ENCODE results near the gene ATG5. TPM values are rescaled to one million over a fixed set of nuclear protein-coding genes. Genes with fewer than 3 reads are reported as not detected.

The ATG5 gene
- total RNA-seq, 1 experiment from 2014 or later = 26.9 TPM

DNA sequence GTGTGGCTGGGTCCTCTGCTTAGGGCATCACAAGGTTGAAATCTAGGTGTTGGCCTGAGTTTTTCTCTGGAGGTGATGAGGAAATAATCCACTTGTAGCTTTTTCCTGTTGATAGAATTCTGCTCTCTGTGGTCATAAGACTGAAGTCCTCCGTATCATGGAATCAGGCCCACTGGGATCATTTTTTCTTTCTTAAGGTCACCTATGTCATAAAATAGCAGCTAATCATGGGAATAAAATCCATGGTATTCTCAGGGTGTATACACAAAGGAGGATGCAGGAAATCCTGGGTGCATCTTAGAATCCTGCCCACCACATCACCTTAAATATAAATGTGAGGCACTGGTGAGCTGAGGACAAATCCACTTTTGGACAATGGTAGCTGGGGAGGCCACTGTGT is 166.7 kb downstream of the ATG5 start:
- TF ChIP-seq, protein P1, sequence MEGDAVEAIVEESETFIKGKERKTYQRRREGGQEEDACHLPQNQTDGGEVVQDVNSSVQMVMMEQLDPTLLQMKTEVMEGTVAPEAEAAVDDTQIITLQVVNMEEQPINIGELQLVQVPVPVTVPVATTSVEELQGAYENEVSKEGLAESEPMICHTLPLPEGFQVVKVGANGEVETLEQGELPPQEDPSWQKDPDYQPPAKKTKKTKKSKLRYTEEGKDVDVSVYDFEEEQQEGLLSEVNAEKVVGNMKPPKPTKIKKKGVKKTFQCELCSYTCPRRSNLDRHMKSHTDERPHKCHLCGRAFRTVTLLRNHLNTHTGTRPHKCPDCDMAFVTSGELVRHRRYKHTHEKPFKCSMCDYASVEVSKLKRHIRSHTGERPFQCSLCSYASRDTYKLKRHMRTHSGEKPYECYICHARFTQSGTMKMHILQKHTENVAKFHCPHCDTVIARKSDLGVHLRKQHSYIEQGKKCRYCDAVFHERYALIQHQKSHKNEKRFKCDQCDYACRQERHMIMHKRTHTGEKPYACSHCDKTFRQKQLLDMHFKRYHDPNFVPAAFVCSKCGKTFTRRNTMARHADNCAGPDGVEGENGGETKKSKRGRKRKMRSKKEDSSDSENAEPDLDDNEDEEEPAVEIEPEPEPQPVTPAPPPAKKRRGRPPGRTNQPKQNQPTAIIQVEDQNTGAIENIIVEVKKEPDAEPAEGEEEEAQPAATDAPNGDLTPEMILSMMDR (IDR thresholded peaks at IDR 0.05; ENCODE audit: insufficient read depth in 1 of 2, low read depth in 1 of 2, low read length in 1 of 2, severe bottlenecking in 1 of 2, unreplicated experiment in 1 of 2) = no peak
- H3K27ac Mint-ChIP-seq (ENCODE audit: unreplicated experiment) = no peak overlapping the region

DNA sequence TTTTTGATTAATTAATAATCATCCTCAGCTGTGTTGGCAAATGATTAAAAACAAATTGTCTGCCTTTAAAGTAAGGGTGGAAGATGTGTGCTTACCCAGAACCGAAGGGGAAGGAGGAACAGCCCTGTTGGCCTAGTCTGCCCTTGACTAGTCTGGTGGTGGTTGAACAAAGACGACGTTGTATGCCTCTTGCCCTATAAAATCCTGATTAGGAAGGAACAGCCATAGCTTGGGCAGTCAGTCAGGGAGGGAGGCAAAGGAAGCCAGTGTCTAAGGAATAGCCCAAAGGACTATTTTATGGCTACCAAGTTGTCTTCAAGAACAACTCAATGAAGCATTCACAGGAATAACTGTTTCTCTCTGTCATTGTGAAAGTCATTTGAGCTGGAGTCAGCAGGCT is 168.7 kb downstream of the ATG5 start:
- no peaks in the 10 kb centered on the region for H3K27me3 Mint-ChIP-seq (ENCODE audit: insufficient read depth, unreplicated experiment)
- ChIA-PET POLR2A (no interaction called here), CTCF (interaction anchor here (1.2 kb wide), 1 partner anchor 356 kb away, joined by 3 read pairs; no protein-coding TSS in a partner anchor)
- TF ChIP-seq, protein P1 (IDR thresholded peaks at IDR 0.05; ENCODE audit: insufficient read depth in 1 of 2, low read depth in 1 of 2, low read length in 1 of 2, severe bottlenecking in 1 of 2, unreplicated experiment in 1 of 2) = no peak
- no peaks in the 10 kb centered on the region for H3K4me1 Mint-ChIP-seq (ENCODE audit: low read depth, unreplicated experiment)
- H3K27ac Mint-ChIP-seq (ENCODE audit: unreplicated experiment) = no peak overlapping the region
- Histone ChIP-seq H3K27me3 (replicated peaks; ENCODE audit: control insufficient read depth, insufficient read depth, low read length) (no peaks in the 10 kb centered on the region), H3K4me1 (no peaks in the 10 kb centered on the region), H3K9me3 (no peaks in the 10 kb centered on the region), H3K4me3 (ENCODE audit: low read depth, low read length) (no peak overlapping the region), H3K36me3 (ENCODE audit: control insufficient read depth, insufficient read depth, low read length) (no peaks in the 10 kb centered on the region)
- intact Hi-C loops (cut with micrococcal nuclease; ENCODE audit: unreplicated experiment) = loop anchor here (1.0 kb wide), 1 partner anchor 43 kb away; no protein-coding TSS in a partner anchor
- no peak for DNase-seq
- no peak overlapping the region for H3K4me3 Mint-ChIP-seq (ENCODE audit: unreplicated experiment)
- H3K9me3 Mint-ChIP-seq (ENCODE audit: unreplicated experiment) = no peaks in the 10 kb centered on the region
- BruUV-seq (replicated peaks) = no TSS peak
- no peaks in the 10 kb centered on the region for H3K36me3 Mint-ChIP-seq (ENCODE audit: insufficient read depth, unreplicated experiment)

More for the DNA sequence above, 166.7 kb downstream of the ATG5 start:
- H3K4me1 ChIP-seq = no peaks in the 10 kb centered on the region
- POLR2A ChIA-PET = no interaction called here
- no peak overlapping the region for H3K4me3 Mint-ChIP-seq (ENCODE audit: unreplicated experiment)
- CTCF ChIA-PET = no interaction called here
- no peak for DNase-seq
- no TSS peak for BruUV-seq (replicated peaks)
- no peaks in the 10 kb centered on the region for H3K4me1 Mint-ChIP-seq (ENCODE audit: low read depth, unreplicated experiment)
- H3K27me3 ChIP-seq (replicated peaks; ENCODE audit: control insufficient read depth, insufficient read depth, low read length) = no peaks in the 10 kb centered on the region
- H3K4me3 ChIP-seq (ENCODE audit: low read depth, low read length) = no peak overlapping the region
- no peaks in the 10 kb centered on the region for H3K36me3 Mint-ChIP-seq (ENCODE audit: insufficient read depth, unreplicated experiment)
- no peaks in the 10 kb centered on the region for H3K9me3 ChIP-seq
- no peaks in the 10 kb centered on the region for H3K27me3 Mint-ChIP-seq (ENCODE audit: insufficient read depth, unreplicated experiment)
- no peaks in the 10 kb centered on the region for H3K9me3 Mint-ChIP-seq (ENCODE audit: unreplicated experiment)
- intact Hi-C loops (cut with micrococcal nuclease; ENCODE audit: unreplicated experiment) = no loop called here
- no peaks in the 10 kb centered on the region for H3K36me3 ChIP-seq (ENCODE audit: control insufficient read depth, insufficient read depth, low read length)

DNA sequence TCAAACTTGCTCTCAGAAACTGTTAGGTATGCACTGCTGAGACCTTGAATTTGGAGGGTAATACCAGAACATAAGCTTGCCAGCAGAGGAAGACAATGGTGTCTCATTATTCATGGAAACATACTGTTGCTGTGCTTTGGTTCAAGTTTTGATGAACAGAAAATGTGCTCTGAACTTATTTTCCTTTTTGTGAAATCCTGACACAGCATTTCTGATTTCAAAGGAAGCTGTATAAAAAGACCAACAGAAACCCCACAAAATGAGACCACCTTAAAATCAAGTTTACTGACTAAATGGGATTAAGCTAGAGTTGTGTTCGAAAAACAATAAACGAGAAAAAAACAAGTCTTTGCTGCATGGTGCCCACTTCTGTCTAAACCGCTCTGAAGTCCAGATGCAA is 169.1 kb downstream of the ATG5 start:
- H3K36me3 ChIP-seq (ENCODE audit: control insufficient read depth, insufficient read depth, low read length) = no peaks in the 10 kb centered on the region
- H3K4me3 ChIP-seq (ENCODE audit: low read depth, low read length) = no peak overlapping the region
- TF ChIP-seq, protein P1 (IDR thresholded peaks at IDR 0.05; ENCODE audit: insufficient read depth in 1 of 2, low read depth in 1 of 2, low read length in 1 of 2, severe bottlenecking in 1 of 2, unreplicated experiment in 1 of 2) = no peak
- no peaks in the 10 kb centered on the region for H3K36me3 Mint-ChIP-seq (ENCODE audit: insufficient read depth, unreplicated experiment)
- POLR2A ChIA-PET = no interaction called here
- H3K27me3 Mint-ChIP-seq (ENCODE audit: insufficient read depth, unreplicated experiment) = no peaks in the 10 kb centered on the region
- no peaks in the 10 kb centered on the region for H3K9me3 ChIP-seq
- no peaks in the 10 kb centered on the region for H3K4me1 Mint-ChIP-seq (ENCODE audit: low read depth, unreplicated experiment)
- H3K9me3 Mint-ChIP-seq (ENCODE audit: unreplicated experiment) = no peaks in the 10 kb centered on the region
- intact Hi-C loops (cut with micrococcal nuclease; ENCODE audit: unreplicated experiment) = loop anchor here (1.0 kb wide), 1 partner anchor 42 kb away; no protein-coding TSS in a partner anchor
- no peaks in the 10 kb centered on the region for H3K4me1 ChIP-seq
- no peak for DNase-seq
- BruUV-seq (replicated peaks) = no TSS peak
- no peaks in the 10 kb centered on the region for H3K27me3 ChIP-seq (replicated peaks; ENCODE audit: control insufficient read depth, insufficient read depth, low read length)
- H3K27ac Mint-ChIP-seq (ENCODE audit: unreplicated experiment) = no peak overlapping the region
- CTCF ChIA-PET = interaction anchor here (0.7 to 1.2 kb wide), 2 partner anchors 69 to 356 kb away, joined by 3 read pairs; no protein-coding TSS in a partner anchor
- no peak overlapping the region for H3K4me3 Mint-ChIP-seq (ENCODE audit: unreplicated experiment)

Data from Caco-2 (cell line).